ENCODE data around the gene IDH1.

DNA sequence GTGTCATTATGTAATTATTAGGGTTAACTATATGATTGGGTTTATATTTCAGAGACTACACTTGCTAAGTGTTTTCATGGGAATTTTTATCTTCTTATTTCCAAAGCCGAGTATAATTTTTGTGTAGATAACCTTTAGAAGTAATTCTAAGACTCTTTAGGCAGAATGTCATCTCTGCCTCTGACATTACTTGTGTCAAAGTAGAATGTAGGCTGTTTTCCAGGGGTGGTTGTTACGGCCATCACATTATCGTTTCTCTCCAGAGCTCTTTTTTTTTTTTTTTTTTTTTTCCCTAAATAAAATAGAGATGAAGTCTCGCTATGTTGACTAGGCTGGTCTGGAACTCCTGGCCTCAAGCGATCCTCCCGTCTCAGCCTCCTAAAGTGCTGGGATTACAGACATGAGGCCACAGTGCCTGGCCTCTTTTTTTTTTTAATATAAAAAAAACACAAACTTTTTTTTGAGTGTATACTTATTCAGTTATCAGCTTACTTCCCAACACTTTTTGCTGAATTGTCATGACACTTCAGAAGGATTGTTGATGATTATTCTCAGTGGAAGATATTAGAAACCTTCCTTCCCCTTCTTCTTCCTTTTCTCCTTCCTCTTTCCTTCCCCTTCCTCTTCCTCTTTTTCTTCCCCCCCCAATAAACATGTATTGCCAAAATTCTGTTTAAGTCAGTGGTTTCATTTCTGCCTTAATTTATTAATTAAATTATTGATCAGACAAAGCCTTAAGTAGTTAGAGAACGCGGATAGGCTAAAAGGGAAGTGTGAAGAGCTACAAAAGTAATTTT lies 13.5 kb upstream of the IDH1 start:
- TF ChIP-seq EZH2 (IDR thresholded peaks at IDR 0.05) (no peak), POLR2AphosphoS5 (IDR thresholded peaks at IDR 0.05; ENCODE audit: borderline replicate concordance, low read depth, low read length) (no peak), FOXP2 (optimal IDR thresholded peaks at IDR 0.05; ENCODE audit: control extremely low read depth, extremely low read length, insufficient read depth) (no peak)
